HG02798 (cell line): ENCODE data around the gene CCDC30.
A peak's percentile ranks its signal among the peaks of the same experiment; 100 is the strongest.
"Not testable (repeated sequence)": the region's sequence is repeated elsewhere in the genome, so short reads cannot be mapped to it uniquely, and the experiment has no call there.

ENCODE experiments used
- ATAC-seq: cut with Tn5 transposase; IDR thresholded peaks from one replicate; pipeline ENCODE4 v1.9.1; 2021; ENCODE audit warnings: mild to moderate bottlenecking; ENCODE audit not compliant: unreplicated experiment, poor library complexity

CCDC30 gene

GRCh38 chr1:42627205-42627604 is 164.1 kb downstream of the CCDC30 start:
- ATAC-seq, result not testable (repeated sequence)

GRCh38 chr1:42639116-42639515 is 176.0 kb downstream of the CCDC30 start:
- ATAC-seq, result no peak

- ATAC-seq, result no peak
Measured at GRCh38 chr1:42646056-42646455, 183.0 kb downstream of the CCDC30 start.

- ATAC-seq, result no peak
Measured at GRCh38 chr1:42657201-42657600, 194.1 kb downstream of the CCDC30 start.

- peak; percentile 97 for ATAC-seq
Measured at GRCh38 chr1:42657981-42658876, 195.1 kb downstream of the CCDC30 start, which contains the start of gene PPIH. TSS of gene PPIH (plus strand) at chr1:42658423. CDS start at chr1:42658447, 24 bp downstream.

- ATAC-seq, result peak; percentile 2
Measured at GRCh38 chr1:42658877-42659337, 195.8 kb downstream of the CCDC30 start.

GRCh38 chr1:42660907-42661500 is 197.9 kb downstream of the CCDC30 start:
- ATAC-seq, result no peak

- ATAC-seq, result no peak
Measured at GRCh38 chr1:42669936-42670335, 206.8 kb downstream of the CCDC30 start.

GRCh38 chr1:42670425-42670824 is 207.3 kb downstream of the CCDC30 start:
- no peak for ATAC-seq

GRCh38 chr1:42674214-42674613 is 211.1 kb downstream of the CCDC30 start:
- no peak for ATAC-seq

- ATAC-seq, result no peak
Measured at GRCh38 chr1:42674682-42675081, 211.6 kb downstream of the CCDC30 start.

GRCh38 chr1:42675467-42675866 is 212.4 kb downstream of the CCDC30 start:
- no peak for ATAC-seq

GRCh38 chr1:42676534-42677087 is 213.5 kb downstream of the CCDC30 start:
- ATAC-seq, result no peak

- ATAC-seq, result no peak
Measured at GRCh38 chr1:42679364-42679983, 216.4 kb downstream of the CCDC30 start.

- ATAC-seq, result no peak
Measured at GRCh38 chr1:42680055-42680454, 217.0 kb downstream of the CCDC30 start.

- no peak for ATAC-seq
Measured at GRCh38 chr1:42680921-42681683, 218.0 kb downstream of the CCDC30 start.

- peak; percentile 91 for ATAC-seq
Measured at GRCh38 chr1:42681741-42682483, 218.8 kb downstream of the CCDC30 start, which contains the start of gene YBX1. TSS of gene YBX1 (plus strand) at chr1:42682418. CDS start at chr1:42682566, 148 bp downstream.

GRCh38 chr1:42682484-42682738 is 219.3 kb downstream of the CCDC30 start:
- ATAC-seq, result peak; percentile 19

GRCh38 chr1:42682739-42683531 is 219.8 kb downstream of the CCDC30 start:
- peak; percentile 51 for ATAC-seq
